Natural killer cell (primary cell): ENCODE results near the gene CLNK. TPM values are rescaled to one million over a fixed set of nuclear protein-coding genes. Genes with fewer than 3 reads are reported as not detected.

Source experiments
- ATAC-seq, 3 donors: fragments of 150-1000 bp in 2 of 3; fragments of 200-7000 bp in 1 of 3; cut with Tn5 transposase; 1 replicate in 1 of 3; 2 replicates in 2 of 3; pipeline ENCODE4 v1.10.0; 2021; ENCODE audit warnings: mild to moderate bottlenecking in 2 of 3, moderate library complexity in 2 of 3
- DNase-seq, 2 donors: peaks; one replicate each; pipeline versions ENCODE4 v3.0.0 to v3.0.0-alpha.2; 2013 to 2021; ENCODE audit warnings: mixed read lengths in 1 of 2
- H3K27ac ChIP-seq: one replicate; pipeline ENCODE4 v1.5.1; 2013; ENCODE audit warnings: mild to moderate bottlenecking, low read length
- H3K27me3 ChIP-seq: one replicate; pipeline ENCODE4 v1.6.1; 2013; ENCODE audit warnings: low read length; ENCODE audit not compliant: control insufficient read depth, insufficient read depth
- H3K36me3 ChIP-seq: one replicate; pipeline ENCODE4 v1.6.1; 2013; ENCODE audit warnings: low read length; ENCODE audit not compliant: control insufficient read depth, insufficient read depth
- H3K4me1 ChIP-seq: one replicate; pipeline ENCODE4 v1.6.1; 2013; ENCODE audit warnings: low read length; ENCODE audit not compliant: control insufficient read depth, insufficient read depth
- H3K4me3 ChIP-seq: one replicate; pipeline ENCODE4 v1.5.1; 2013; ENCODE audit warnings: low read length
- H3K9me3 ChIP-seq: one replicate; pipeline ENCODE4 v1.6.1; 2013; ENCODE audit warnings: low read length; ENCODE audit not compliant: control insufficient read depth, insufficient read depth
- H3K27ac Mint-ChIP-seq, 2 donors: one replicate each; pipeline ENCODE4 v1.8.0; 2022; ENCODE audit warnings: mild to moderate bottlenecking in 2 of 2, mixed read lengths in 2 of 2, moderate library complexity in 1 of 2
- H3K27me3 Mint-ChIP-seq, 2 donors: one replicate each; pipeline ENCODE4 v1.8.0; 2022; ENCODE audit warnings: low read depth in 2 of 2, mixed read lengths in 2 of 2
- H3K36me3 Mint-ChIP-seq: one replicate; pipeline ENCODE4 v1.8.0; 2022; ENCODE audit warnings: mixed read lengths
- H3K4me1 Mint-ChIP-seq, 2 donors: one replicate each; pipeline ENCODE4 v1.8.0; 2022; ENCODE audit warnings: mixed read lengths in 2 of 2
- H3K4me3 Mint-ChIP-seq: one replicate; pipeline ENCODE4 v1.8.0; 2022; ENCODE audit warnings: mild to moderate bottlenecking, moderate library complexity, mixed read lengths
- H3K9me3 Mint-ChIP-seq, 2 donors: one replicate each; pipeline ENCODE4 v1.8.0; 2022; ENCODE audit warnings: mixed read lengths in 2 of 2
- CTCF ChIP-seq: fragments of 200-600 bp; IDR thresholded peaks from one replicate; pipeline ENCODE4 v1.8.0; 2022; ENCODE audit warnings: antibody characterized with exemption
- WGBS: methylation state at CpG from one replicate; pipeline ENCODE4 v1.1.7; 2013; ENCODE audit warnings: missing lambda C conversion rate; ENCODE audit not compliant: insufficient coverage; 5-methylcytosine and 5-hydroxymethylcytosine counted together
- intact Hi-C: fragments of 100-400 bp; cut with micrococcal nuclease; formaldehyde crosslinking; loops from one replicate; pipeline ENCODE4 v1.14.2; 2022
- total RNA-seq, 4 donors: library from RNA; stranded (reverse); fragments of 120-200 nt in 1 of 4; gene quantifications; one replicate each; pipeline versions ENCODE4 v1.2.3 to v1.2.4, GENCODE V29; 2013 to 2022

The CLNK gene
- total RNA-seq, 3 donors from 2014 or later (not counting 1 experiment from before 2014, with no cell fraction given): 1.00 to 1.1 (median 1.0) TPM

GRCh38 chr4:10701161-10701560, 16.6 kb upstream of the CLNK start:
- ATAC-seq (no peak), DNase-seq (no peak)
- H3K4me1 ChIP-seq: no peaks in the 10 kb centered on the region
- no peak overlapping the region for H3K4me3 Mint-ChIP-seq
- TF ChIP-seq CTCF: no peak
- H3K9me3 ChIP-seq: no peaks in the 10 kb centered on the region
- H3K4me1 Mint-ChIP-seq: no peaks in the 10 kb centered on the region
- no peak overlapping the region for H3K4me3 ChIP-seq
- no peaks in the 10 kb centered on the region for H3K27me3 Mint-ChIP-seq
- H3K36me3 ChIP-seq: no peaks in the 10 kb centered on the region
- WGBS: 60% methylated on average over 3 of the region's 3 CpGs
- H3K9me3 Mint-ChIP-seq: no peaks in the 10 kb centered on the region
- H3K36me3 Mint-ChIP-seq: no peaks in the 10 kb centered on the region
- no peaks in the 10 kb centered on the region for H3K27me3 ChIP-seq
- no peak overlapping the region for H3K27ac Mint-ChIP-seq
- no peak overlapping the region for H3K27ac ChIP-seq
- intact Hi-C loops: no loop called here

DNA sequence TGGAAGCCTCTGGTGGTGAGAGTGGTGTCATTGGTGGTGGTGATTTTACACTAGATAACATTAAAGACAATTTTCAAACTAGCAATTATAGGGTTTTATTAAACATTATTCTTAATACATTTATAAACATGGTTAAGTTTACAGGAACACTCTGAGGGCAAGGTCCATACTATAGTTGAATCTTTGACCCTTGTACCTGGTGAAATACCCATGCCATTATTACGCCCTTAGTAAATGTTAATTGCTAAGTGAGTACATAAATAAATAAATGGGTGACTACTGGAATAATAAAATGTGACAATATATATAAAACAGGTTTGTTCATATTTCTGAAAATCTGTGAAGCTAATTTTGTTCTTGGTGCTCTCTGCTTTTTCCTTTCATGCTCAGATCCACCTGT, 13.6 kb upstream of the CLNK start:
- Mint-ChIP-seq H3K4me1 (no peaks in the 10 kb centered on the region), H3K27me3 (no peaks in the 10 kb centered on the region), H3K9me3 (no peaks in the 10 kb centered on the region), H3K36me3 (no peaks in the 10 kb centered on the region), H3K4me3 (no peak overlapping the region), H3K27ac (no peak overlapping the region)
- ATAC-seq (no peak), DNase-seq (no peak)
- Histone ChIP-seq H3K9me3 (no peaks in the 10 kb centered on the region), H3K4me1 (no peaks in the 10 kb centered on the region), H3K4me3 (no peak overlapping the region), H3K27me3 (no peaks in the 10 kb centered on the region), H3K27ac (no peak overlapping the region), H3K36me3 (no peaks in the 10 kb centered on the region)
- no CpG with 5 or more reads among the region's 1 CpG for WGBS
- intact Hi-C loops: no loop called here
- TF ChIP-seq CTCF: no peak

- H3K27ac ChIP-seq: no peak overlapping the region
- H3K4me1 ChIP-seq: no peaks in the 10 kb centered on the region
- 75% methylated on average over 5 of the region's 5 CpGs for WGBS
- no peak for TF ChIP-seq CTCF
- H3K4me3 Mint-ChIP-seq: no peak overlapping the region
- no peaks in the 10 kb centered on the region for H3K9me3 Mint-ChIP-seq
- H3K27me3 Mint-ChIP-seq: no peaks in the 10 kb centered on the region
- no peaks in the 10 kb centered on the region for H3K4me1 Mint-ChIP-seq
- no peaks in the 10 kb centered on the region for H3K36me3 Mint-ChIP-seq
- no peaks in the 10 kb centered on the region for H3K36me3 ChIP-seq
- H3K4me3 ChIP-seq: no peak overlapping the region
- ATAC-seq (no peak), DNase-seq (no peak)
- H3K9me3 ChIP-seq: no peaks in the 10 kb centered on the region
- no peak overlapping the region for H3K27ac Mint-ChIP-seq
- intact Hi-C loops: no loop called here
- H3K27me3 ChIP-seq: no peaks in the 10 kb centered on the region
Observed at GRCh38 chr4:10697086-10697485, 12.5 kb upstream of the CLNK start.

GRCh38 chr4:10696253-10696652, 11.7 kb upstream of the CLNK start:
- H3K4me1 Mint-ChIP-seq: no peaks in the 10 kb centered on the region
- H3K4me3 Mint-ChIP-seq: no peak overlapping the region
- H3K9me3 Mint-ChIP-seq: no peaks in the 10 kb centered on the region
- no peak for TF ChIP-seq CTCF
- no peaks in the 10 kb centered on the region for H3K36me3 ChIP-seq
- no peak overlapping the region for H3K27ac ChIP-seq
- intact Hi-C loops: no loop called here
- no peaks in the 10 kb centered on the region for H3K36me3 Mint-ChIP-seq
- H3K4me1 ChIP-seq: no peaks in the 10 kb centered on the region
- no peaks in the 10 kb centered on the region for H3K27me3 Mint-ChIP-seq
- no peak overlapping the region for H3K27ac Mint-ChIP-seq
- WGBS: 84% methylated on average over 4 of the region's 4 CpGs
- ATAC-seq (no peak), DNase-seq (no peak)
- no peak overlapping the region for H3K4me3 ChIP-seq
- no peaks in the 10 kb centered on the region for H3K9me3 ChIP-seq
- no peaks in the 10 kb centered on the region for H3K27me3 ChIP-seq
